OCI-LY7 (cell line): Measurements from ENCODE around the gene GRM5.
"Not testable (repeated sequence)": the region's sequence is repeated elsewhere in the genome, so short reads cannot be mapped to it uniquely, and the experiment has no call there.

Experiments used
- CTCF ChIP-seq: fragments of 200-600 bp; sonication (generic); conservative IDR thresholded peaks from 2 replicates; pipeline ENCODE4 v1.5.1; 2014; ENCODE audit warnings: mild to moderate bottlenecking, antibody characterized with exemption, low read length, moderate library complexity, mixed read lengths
- EZH2phosphoT487 ChIP-seq: fragments of 200-600 bp; sonication (generic); IDR thresholded peaks from 2 replicates; pipeline ENCODE4 v1.6.1; 2018; ENCODE audit warnings: low read depth, borderline replicate concordance, mild to moderate bottlenecking, mixed run types, antibody characterized with exemption, low read length, moderate library complexity, mixed read lengths

- TF ChIP-seq CTCF, EZH2phosphoT487: not testable (repeated sequence)
Measured at GRCh38 chr11:88849773-88850172, 216.0 kb downstream of the GRM5 start.
